ENCODE data around the gene ARFGEF2.
"Not testable (repeated sequence)": the region's sequence is repeated elsewhere in the genome, so short reads cannot be mapped to it uniquely, and the experiment has no call there.

ARFGEF2 gene

DNA sequence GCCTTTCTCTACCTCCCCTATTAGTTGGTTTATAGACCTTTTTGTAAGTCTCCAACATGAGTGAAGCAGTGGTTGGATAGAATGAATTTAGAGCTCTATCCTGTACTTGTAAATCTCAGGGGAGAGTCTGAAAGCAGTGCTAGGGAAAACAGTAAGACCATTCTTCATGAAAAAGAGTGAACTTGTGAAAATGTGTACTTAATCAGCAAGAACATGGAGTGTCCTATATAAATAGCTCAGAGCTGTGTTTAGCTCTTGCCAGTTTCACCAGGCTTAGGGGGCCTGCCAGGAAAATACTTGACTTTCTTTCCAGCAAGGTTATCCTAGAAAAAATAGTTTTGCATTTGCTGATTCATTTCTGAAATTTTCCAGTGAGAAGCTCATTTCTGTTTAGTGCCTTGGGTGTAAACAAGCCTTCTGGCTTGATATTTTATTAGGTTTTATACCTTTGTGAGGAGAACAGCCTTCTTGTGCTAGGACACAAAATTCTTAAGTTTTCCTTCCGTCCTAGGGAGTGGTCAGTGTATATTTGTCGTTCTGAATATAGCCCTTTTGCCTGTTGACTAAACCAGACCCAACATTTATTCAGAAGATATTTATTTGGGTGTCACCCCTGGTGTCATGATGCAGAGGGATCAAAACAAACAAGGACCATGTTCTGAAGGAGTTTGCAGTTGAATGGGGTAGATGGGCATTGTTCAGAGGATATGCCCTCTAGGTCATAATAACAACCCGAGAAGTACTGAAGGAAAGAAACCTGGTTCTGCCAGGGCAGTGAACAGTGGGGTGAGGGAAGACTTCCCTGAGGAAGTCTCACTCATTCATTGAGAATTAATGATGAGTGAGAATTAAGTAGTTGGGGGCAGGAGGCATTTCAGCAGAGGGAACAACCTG is 7.6 kb downstream of the ARFGEF2 start:
- DNase-seq (ENCODE audit: low spot score) = no peak

DNA sequence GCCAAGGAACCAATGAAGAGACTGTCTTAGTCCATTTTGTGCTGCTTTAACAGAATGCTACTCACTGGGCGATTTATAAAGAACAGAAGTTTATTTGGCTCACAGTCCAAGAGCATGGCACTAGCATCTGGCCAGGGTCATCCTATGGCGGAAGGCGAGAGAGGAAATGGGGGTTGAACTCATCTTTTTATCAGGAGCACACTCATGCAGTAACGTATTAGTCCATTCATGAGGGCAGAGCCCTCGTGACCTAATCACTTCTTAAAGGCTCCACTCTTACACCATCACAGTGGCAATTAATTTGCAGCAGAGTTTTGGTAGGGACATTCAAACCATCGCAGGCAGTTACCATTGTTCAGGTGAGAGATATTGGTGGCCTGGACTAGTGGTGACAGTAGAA is 8.5 kb downstream of the ARFGEF2 start:
- DNase-seq (ENCODE audit: low spot score) = no peak

DNA sequence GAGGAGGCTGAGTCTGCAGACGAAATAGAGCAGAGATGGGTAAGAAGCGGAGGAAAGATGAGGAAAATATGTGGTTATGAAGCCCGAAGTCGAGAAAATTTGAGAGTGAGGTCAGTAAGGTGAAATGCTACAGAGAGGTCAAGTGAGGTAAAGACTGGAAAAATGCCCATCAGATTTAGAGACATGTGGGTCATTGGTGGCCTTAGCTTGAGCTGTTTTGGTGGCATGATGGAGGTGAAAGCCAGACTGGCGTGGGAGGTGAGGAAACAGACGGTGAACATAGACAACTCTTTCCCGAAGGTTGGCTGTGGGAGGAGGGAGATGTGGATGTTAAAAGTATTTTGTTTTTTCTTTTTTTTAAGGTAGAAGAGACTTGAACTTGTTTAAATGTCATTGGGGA is 9.4 kb downstream of the ARFGEF2 start:
- no peak for DNase-seq (ENCODE audit: low spot score)

DNA sequence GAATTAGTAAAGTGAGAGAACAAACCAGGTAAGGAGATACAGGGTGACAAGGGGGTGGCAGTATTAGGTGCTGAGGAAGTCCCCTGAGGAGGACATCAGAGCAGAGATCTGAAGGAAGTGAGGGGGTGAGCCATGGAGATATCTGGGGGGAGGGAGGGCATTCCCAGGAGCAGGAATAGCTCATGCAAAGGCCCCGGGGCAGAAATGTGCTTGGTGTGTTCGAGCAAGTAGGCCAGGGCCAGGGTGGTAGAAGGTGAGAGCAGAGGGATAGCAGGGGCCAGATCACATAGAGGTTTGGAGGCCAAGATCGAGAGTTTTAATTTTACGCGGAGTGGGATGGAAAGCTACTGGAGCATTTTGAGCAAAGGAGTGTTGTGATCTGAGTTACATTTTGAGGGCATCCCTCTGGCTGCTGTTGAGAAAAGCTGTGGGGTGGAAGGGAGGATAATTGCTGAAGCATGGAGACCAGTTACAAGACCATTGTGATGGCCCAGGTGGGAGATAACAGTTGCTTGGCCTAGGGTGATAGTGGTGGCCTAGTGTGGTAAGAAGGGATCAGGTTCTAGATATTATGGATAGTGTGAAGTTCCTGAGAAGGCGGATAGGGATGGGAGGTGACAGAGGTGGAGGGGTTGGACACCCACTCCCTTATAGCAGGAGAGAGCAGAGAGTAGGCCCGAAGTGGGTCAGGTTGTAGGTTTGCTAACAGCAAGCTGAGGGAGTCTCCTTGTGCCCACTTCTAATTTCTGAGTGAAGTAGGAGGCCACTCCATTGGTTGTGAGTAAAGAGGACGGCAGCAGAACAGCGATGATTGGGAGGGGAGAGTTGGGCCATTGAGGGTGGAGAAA is 10.2 kb downstream of the ARFGEF2 start:
- no peak for DNase-seq (ENCODE audit: low spot score)

DNA sequence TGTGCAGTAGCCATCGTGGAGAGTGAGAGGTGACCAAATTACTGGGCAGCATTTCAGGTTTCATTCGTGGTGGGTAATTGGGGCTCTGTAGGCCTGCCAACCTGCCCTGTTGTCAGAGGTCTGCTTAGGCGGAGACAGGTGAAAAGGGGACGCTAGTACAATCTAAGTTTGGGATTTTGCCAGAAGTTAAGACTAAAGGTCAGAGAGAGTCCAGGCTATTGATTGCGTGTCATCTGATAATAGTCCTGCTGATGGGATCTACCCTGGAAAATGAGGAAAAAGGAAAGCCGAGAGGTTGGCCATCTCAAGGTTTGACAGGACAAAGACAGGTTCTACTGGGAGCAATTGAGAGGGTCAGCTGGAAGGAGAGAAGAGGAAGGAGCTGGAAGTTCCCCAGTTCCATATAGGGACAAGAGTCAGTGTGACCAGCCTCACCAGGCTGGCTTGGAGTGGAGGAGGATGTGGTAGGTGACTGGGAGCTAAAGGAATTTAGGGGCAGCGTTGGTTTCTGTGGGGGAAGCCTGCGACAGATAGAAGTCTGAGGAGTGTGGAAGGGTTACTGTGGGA is 10.9 kb downstream of the ARFGEF2 start:
- no peak for DNase-seq (ENCODE audit: low spot score)

DNA sequence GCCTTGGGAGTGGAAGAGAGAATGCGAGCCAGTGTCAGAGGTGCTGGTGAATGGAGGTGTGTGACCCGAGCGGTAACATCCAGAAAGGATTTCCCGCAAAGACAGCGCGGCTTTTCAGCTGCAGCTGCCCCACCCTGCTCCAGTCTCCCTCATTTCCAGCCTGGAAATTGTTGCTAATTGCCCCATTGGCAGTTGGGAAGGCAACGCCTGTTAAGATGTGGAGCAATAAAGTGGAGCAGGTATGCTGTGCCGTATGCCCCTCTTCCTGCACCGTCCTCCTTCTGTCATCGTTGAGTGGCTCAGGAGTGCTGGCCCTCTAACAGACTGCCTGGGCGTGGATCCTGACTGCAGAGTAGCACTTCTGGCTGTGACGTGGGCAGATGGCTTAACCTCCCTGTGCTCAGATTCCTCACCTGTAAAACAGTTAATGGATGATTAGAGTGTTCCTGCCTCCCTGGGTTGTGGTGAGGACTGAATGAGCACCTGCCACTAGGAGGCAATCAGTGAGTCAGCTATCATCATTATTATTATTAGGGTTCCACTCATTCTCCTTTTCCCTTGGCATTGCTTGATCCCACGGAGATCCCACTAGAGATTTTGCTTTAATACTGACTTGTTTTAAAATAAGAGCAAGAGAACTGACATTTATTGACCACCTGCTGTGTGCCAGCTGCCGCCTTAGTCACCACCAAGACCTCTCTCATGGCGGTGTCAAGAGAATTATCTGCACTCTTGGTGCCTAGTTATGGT is 11.7 kb downstream of the ARFGEF2 start:
- no peak for DNase-seq (ENCODE audit: low spot score)

DNA sequence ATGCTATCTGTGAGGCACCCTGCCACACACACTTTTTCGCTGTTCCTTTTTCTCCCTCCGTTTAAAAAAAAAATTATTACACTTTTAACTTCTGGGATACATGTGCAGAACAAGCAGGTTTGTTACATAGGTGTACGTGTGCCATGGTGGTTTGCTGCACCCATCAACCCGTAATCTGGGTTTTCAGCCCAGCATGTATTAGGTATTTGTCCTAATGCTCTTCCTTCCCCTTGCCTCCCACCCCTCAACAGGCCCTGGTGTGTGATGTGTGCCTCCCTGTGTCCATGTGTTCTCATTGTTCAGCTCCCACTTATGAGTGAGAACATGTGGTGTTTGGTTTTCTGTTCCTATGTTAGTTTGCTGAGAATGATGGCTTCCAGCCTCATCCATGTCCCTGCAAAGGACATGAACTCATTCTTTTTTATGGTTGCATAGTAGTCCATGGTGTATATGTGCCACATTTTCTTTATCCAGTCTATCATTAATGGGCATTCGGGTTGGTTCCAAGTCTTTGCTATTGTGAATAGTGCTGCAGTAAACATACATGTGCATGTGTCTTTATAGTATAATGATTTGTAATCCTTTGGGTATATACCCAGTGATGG is 12.9 kb downstream of the ARFGEF2 start:
- DNase-seq (ENCODE audit: low spot score) = not testable (repeated sequence)

DNA sequence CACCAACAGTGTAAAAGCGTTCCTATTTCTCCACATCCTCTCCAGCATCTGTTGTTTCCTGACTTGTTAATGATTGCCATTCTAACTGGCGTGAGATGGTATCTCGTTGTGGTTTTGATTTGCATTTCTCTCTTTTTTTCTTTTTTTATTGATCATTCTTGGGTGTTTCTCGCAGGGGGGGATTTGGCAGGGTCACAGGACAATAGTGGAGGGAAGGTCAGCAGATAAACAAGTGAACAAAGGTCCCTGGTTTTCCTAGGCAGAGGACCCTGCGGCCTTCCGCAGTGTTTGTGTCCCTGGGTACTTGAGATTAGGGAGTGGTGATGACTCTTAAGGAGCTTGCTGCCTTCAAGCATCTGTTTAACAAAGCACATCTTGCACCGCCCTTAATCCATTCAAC is 13.5 kb downstream of the ARFGEF2 start:
- DNase-seq (ENCODE audit: low spot score) = not testable (repeated sequence)

DNA sequence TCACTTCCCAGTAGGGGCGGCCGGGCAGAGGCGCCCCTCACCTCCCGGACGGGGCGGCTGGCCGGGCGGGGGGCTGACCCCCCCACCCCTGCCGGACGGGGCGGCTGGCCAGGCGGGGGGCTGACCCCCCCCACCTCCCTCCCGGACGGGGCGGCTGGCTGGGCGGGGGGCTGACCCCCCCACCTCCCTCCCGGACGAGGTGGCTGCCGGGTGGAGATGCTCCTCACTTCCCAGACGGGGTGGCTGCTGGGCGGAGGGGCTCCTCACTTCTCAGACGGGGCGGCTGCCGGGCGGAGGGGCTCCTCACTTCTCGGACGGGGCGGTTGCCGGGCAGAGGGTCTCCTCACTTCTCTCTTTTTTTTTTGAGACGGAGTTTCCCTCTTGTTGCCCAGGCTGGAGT is 14.7 kb downstream of the ARFGEF2 start:
- DNase-seq (ENCODE audit: low spot score) = not testable (repeated sequence)

DNA sequence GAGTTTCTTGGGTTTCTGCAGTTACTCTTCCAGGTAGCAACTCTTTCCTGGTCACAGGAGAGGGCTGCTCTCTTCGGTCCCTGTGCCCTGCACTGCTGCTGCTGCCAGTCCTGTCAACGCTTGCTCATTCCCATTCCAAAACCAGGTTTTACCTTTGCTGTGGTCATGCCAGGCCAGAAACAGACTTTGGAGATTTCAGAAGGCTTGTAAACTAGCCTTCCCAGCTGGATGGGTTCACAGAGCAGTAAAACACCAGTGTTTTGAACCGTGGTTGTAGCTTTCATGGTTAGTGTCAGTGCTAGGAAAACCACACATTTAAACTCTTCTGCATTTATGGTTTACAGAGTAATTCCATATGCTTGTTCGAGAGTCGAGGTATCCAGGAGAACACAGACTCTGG is 16.2 kb downstream of the ARFGEF2 start:
- no peak for DNase-seq (ENCODE audit: low spot score)

DNA sequence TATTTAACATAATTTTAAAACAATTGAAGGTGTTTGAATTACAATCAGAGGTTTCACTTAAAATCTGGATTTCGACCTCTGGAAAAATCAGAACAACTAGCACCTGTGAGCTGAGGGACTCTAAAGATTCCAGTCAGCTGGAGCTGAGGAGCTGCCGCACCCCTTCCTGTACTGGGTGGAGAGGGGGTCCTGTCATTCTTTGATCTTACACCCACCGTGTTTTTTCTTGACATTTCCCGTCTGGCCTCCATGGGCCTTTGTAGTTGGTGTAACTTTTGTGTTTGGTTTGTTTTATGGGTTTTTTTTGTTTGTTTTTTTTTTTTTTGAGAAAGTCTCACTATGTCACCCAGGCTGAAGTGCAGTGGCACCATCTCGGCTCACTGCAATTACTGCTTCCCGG is 17.2 kb downstream of the ARFGEF2 start:
- no peak for DNase-seq (ENCODE audit: low spot score)

DNA sequence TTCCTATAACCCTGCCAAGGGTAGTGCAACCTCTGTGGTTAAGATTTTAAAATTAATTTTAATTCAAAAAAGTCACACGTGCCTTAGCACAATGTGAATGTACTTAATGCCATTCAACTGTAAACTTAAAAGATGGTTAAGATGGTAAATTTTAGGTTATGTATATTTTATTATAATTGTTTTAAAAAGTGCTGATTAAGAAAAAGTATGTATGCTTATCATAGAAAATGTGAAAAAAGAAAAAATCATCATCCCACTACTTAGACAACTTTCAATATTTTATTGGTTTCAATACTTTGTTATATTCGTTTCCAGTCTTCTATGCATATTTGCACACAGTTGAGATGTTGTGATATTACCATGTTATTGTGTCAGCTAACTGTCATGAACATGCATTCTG is 18.7 kb downstream of the ARFGEF2 start:
- DNase-seq (ENCODE audit: low spot score) = no peak

DNA sequence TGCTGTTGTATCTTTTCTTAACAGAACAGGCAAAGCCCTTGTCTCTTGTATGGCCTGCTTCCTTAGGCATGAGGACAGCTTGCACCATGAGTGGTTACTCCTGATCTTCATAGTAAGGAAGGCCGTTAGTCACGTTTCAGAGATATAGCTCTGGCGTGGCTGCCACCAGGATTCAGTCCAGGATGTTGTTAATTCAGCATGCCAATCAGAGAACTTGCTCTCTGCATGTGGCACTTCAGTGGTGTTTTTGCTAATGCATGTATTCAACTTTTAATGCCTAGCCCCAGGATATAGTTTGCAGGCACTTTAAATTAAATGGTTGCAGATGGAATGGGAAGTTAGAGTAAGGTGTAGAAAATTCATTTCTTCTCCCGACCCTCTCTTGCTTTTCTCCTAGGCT is 20.0 kb downstream of the ARFGEF2 start:
- no peak for DNase-seq (ENCODE audit: low spot score)

DNA sequence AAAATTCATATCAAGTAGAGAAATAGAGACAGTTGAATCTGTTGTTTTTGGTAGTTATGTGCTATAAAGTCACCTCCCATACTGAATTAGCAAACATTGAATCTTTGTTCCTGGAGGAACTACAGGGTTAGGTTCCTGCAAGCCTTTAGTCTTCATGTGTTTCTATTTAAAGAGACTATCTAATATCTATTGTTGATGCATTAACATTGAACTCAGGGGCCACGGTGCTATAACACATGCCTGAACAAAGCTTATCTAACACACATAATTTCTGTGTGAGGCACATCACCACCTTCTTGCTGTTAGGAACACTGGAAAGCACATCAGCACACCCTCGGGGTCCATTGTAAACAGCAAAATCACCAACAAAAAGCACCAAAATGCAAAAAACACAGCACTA is 21.2 kb downstream of the ARFGEF2 start:
- no peak for DNase-seq (ENCODE audit: low spot score)

DNA sequence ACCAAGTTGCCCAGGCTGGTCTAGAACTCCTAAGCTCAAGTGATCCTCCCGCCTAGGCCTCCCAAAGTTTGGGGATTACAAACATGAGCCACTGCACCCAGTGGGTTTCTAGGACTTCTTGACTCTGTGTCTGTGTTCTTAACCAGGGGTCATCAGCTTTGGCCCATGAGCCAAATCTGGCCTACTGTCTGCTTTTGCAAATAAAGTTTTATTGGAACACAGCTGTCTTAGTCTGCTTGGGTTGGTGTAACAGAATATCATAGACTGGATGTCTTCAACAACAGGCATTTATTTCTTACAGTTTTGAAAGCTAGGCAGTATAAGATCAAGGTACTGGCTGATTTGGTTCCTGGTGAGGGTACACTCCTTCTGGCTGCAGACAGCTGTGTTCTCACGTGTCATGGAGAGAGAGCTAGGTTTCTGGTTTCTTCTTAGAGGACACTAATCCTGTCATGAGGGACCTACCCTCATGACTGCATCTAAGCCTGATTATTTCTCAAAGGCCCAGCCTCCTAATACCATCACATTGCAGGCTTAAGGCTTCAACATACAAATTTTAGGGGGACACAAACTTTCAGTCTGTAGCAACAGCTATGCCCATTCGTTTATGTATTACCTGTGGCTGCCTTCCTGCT is 23.3 kb downstream of the ARFGEF2 start:
- DNase-seq (ENCODE audit: low spot score) = no peak

DNA sequence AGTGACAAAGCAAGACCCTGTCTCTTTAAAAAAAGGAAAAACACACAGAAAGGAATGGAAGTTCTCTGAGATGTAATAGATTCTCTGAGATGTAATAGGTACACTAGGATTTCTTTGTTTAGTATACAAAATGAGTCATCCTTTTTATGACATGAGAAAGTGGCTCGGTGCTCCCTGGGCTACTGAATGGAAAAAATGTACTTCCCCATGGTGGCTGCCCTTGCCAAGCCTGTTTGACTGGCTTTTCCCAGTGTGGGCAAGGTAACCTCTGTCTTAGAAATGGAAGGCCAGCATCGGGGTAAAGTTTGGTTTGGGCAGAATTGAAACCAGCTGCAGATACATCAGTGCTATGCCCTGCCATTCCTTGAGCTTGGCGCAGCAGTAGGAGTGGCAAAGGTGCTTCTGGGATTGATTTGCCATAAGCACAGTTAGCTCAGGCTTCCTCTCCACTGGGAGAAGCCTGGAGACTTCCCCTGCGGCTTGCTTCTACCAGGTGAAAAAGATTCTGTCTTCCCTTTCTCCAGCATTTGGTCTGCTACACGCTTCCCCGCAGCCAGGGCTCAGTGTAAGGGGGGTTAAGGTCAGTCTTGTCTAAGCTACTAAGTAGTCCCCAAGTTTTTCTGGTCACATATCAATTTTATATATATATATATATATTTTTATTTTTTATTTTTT is 24.5 kb downstream of the ARFGEF2 start:
- DNase-seq (ENCODE audit: low spot score) = no peak

DNA sequence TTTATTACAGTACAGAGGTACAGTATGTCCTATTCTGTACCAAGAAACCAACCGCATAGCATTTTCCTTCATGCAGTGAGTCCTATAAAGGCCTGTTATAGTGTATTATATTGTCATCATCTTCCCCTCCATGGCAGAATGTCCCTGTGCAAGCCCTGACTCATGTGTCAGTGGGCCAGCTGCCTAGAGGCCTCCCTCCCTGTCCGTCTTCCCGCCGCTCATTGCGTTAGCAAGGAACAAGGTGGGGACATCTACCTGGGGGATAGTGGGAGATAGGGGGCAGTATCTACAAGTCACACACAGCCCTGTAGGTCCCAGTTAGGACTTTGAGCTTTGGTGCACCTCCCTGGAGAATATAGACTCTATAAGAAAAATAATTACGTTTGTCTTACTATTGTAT is 27.1 kb downstream of the ARFGEF2 start:
- DNase-seq (ENCODE audit: low spot score) = no peak

DNA sequence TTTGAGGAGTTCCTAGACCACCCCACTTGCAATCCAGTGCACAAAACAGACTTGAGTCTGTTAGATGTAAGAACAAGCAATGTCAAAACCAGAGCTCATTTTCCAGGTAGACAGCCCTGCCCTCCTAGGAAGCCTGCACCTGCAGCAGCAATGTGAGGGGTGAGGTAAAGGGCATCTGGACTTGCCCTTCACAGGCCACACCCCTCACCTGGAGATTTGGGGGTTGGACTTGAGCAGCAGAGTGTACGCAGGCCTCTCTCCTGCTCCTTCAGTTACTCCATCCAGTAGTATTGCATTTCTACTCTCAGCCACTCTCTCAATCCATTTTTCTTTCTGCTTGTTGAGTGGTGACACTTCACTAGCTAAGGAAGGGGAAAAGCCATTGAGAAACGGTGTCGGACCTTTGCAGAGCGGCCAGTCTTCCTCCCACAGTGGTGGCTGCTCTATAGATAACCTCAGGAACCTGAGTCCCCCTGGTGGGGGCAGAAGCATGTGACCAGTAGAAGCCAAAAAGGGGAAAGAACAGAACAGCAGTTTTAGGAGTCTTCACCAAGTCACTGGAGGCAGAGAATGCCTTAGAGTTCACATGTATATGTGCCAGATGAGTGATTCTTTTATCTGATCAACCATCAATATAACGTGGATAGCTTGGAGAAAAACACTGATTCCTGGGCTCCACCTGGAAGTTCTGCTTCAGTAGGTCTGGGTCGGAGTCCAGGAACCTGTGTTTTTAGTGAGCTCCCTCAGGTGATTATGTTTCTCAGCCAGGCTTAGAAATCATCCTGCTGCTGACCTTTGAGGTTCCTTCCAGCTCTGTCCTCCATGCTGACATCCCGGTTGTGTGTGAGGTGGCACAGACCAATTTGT is 28.0 kb downstream of the ARFGEF2 start:
- DNase-seq (ENCODE audit: low spot score) = no peak

DNA sequence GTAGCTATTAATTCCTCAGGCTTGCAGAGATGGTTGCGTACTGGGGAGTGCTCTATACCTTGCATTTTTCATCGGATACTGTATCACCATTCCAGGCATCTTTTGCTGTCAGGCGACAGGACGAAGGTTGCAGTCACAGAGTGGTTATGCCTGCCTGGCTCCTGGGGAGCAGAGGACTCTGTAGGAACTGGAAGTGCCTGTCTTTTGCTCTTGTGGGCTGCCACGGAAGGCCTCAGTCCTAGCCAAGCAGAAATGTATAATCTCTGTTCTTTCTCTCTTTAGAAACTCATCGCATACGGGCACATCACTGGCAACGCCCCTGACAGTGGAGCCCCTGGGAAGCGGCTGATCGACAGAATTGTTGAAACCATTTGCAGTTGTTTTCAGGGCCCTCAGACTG is 29.5 kb downstream of the ARFGEF2 start:
- DNase-seq (ENCODE audit: low spot score) = no peak

DNA sequence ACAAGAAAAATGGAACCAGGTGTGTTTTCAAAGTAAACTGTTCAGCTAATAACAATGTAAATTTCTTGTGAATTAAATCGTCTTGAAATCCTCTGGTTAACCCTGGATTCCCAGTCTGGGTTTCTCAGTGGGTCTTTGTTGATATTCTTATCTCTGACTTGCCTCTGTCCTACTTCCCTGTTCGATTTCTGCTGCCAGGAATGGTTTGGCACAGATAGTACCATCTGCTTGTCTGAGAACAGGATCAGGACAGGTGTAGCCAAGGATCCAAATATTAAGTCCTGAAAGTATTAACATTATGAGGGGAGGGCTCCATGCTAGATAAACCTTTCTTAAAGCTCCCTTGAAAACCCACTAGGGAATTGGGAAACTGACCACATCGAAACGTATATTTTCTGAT is 30.1 kb downstream of the ARFGEF2 start:
- no peak for DNase-seq (ENCODE audit: low spot score)
